Activated CD4-positive, alpha-beta memory T cell treated with anti-CD3 and anti-CD28 coated beads, Interleukin-2, amount 10 ng/mL, durations not matched to agents 7 days and 5 days (primary cell): ENCODE measurements around the gene TRPT1. TPM values are rescaled to one million over a fixed set of nuclear protein-coding genes. Genes with fewer than 3 reads are reported as not detected.

Source experiments
- CTCF ChIA-PET: fragments of 350-600 bp; sonication (Branson Sonifier 250); formaldehyde crosslinking; loops from one replicate; lab custom pipeline; 2021; ENCODE audit warnings: antibody characterized with exemption, inconsistent platforms; lab: Charles Lee
- POLR2A ChIA-PET: fragments of 350-600 bp; sonication (Branson Sonifier 250); formaldehyde crosslinking; loops from one replicate; lab custom pipeline; 2021; ENCODE audit warnings: antibody characterized with exemption; lab: Charles Lee
- DNase-seq: peaks from one replicate; pipeline ENCODE4 v3.0.0-alpha.2; 2020
- H3K27ac Mint-ChIP-seq: one replicate; pipeline ENCODE4 v1.8.0; 2021; ENCODE audit warnings: mild to moderate bottlenecking, mixed read lengths
- H3K27me3 Mint-ChIP-seq: one replicate; pipeline ENCODE4 v1.8.0; 2021; ENCODE audit warnings: mixed read lengths
- H3K36me3 Mint-ChIP-seq: one replicate; pipeline ENCODE4 v1.8.0; 2021; ENCODE audit warnings: low read depth, mixed read lengths
- H3K4me1 Mint-ChIP-seq: one replicate; pipeline ENCODE4 v1.8.0; 2021; ENCODE audit warnings: mixed read lengths
- H3K4me3 Mint-ChIP-seq: one replicate; pipeline ENCODE4 v1.8.0; 2021; ENCODE audit warnings: mild to moderate bottlenecking, mixed read lengths
- H3K9me3 Mint-ChIP-seq: one replicate; pipeline ENCODE4 v1.8.0; 2021; ENCODE audit warnings: mixed read lengths
- total RNA-seq, 2 experiments: library from RNA; stranded (reverse); gene quantifications; one replicate each; pipeline ENCODE4 v1.2.3, GENCODE V29; 2021

TRPT1 gene
- 10 to 100 TPM; 34.7 to 35.3 TPM for total RNA-seq

DNA sequence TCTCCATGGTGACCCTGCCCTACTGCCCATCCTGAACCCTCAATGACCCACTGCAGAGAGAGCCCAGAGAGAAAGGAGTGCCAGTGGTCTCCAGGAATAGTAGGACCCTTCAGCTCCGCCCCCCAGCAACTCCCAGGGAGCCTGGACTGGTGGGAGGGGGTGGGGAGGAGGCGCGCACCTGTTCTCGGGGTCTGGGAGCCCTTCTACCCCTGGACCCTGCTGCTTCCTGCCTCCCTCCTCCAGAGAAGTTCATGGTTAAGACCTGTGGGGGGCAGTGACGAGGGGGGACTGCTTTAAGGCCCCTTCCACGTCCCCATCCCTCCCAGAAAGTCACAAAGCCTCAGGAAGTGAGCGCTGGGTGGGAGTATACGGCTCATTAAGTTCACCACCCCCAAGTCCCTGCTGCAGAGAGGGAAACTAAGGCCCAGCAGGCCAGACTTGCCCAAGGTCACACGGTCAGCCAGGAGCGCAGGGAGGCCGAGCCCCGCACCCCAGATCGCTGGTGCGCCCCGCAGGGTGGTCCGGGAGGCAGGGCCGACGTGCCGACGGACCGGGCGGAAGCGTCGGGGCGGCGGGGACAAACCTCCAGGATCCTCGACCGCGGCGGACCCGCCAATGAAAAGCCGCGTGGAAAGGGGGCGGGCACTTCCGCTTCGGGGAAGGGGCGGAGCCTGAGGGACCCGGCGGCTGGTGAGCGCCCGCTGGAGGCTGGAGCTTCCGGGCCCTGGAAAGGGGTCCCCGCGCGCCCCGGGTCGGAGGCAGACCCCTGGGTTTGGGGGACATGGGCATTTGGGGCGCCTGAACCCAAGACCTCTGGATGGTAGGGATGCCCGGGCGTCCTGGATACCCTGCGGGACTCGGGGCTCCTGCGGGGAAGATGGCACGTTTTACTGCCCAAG lies at the start of gene TRPT1, which contains the start of gene NUDT22:
Gene TRPT1 (minus strand): TSS at position 579 of the 899 bp plus-strand sequence. CDS start 326 bp downstream, at position 253.
Gene NUDT22 (plus strand): TSS at position 667 of the 899 bp plus-strand sequence. CDS start 379 bp downstream, outside the sequence.
- peak within 1 kb of the TSS; percentile 79 for H3K27ac Mint-ChIP-seq
- POLR2A ChIA-PET: interaction anchor here (0.6 to 14.6 kb wide), 19 partner anchors 8 to 1634 kb away, joined by 3 to 275 read pairs (median 8); partner anchors contain the start of genes ESRRA, FERMT3, FKBP2 and GPR137
- CTCF ChIA-PET: interaction anchor here (0.9 to 5.1 kb wide), 9 partner anchors 14 to 92 kb away, joined by 3 to 40 read pairs (median 6); partner anchors contain the start of genes ESRRA, FERMT3, FKBP2 and PLCB3
- H3K36me3 Mint-ChIP-seq: peaks cover 17% of the 10 kb centered on the region
- DNase-seq: peak; percentile 94
- peaks cover 40% of the 10 kb centered on the region for H3K4me1 Mint-ChIP-seq
- H3K27me3 Mint-ChIP-seq: no peaks in the 10 kb centered on the region
- peak within 1 kb of the TSS; percentile 88 for H3K4me3 Mint-ChIP-seq
- H3K9me3 Mint-ChIP-seq: no peaks in the 10 kb centered on the region

DNA sequence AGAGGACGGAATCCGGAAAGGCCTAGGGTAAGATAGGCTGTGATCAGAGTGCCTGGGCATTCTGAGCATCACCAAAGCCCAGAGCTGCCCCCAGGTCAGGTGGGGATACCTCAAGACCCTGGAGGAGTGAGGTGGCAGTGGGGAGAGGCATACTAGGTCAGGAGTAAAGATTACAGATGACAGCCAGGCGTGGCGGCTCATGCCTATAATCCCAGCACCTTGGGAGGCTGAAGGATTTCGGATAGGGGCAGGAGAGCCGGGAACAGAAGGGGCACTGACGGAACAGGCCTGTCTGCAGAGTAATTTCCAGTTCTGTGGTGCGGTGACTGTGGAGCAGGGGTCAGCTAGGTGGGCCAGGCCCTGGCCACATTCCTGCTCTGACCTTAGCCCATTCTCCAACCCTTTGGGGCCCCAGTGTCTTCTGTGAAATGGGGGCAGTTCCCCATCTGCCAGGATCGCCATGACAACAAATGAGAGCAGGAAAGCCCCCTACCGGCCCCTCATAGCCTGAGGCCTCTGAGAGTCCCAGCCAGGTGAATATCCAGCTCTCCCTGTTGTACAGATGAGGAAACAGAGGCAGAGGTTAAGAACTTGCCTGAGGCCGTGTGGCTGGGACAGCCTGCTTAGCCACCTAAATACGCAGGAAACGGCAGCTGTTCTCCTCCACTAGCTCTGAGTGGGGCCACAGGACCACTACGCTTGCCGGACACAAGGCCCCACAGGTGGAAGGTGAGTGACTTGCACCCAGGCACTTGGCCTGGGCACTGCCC lies 49.2 kb upstream of the TRPT1 start:
- POLR2A ChIA-PET: interaction anchor here (1.4 to 2.3 kb wide), 2 partner anchors 10 to 14 kb away, joined by 6 to 8 read pairs; partner anchors contain the start of genes BAD and GPR137
- Mint-ChIP-seq H3K4me3 (no peak overlapping the region), H3K27ac (no peak overlapping the region), H3K9me3 (no peaks in the 10 kb centered on the region), H3K4me1 (peaks cover 17% of the 10 kb centered on the region), H3K36me3 (peaks cover 15% of the 10 kb centered on the region), H3K27me3 (no peaks in the 10 kb centered on the region)
- CTCF ChIA-PET: interaction anchor here (0.7 to 1.2 kb wide), 2 partner anchors 17 to 56 kb away, joined by 3 to 4 read pairs; no protein-coding TSS in a partner anchor
- no peak for DNase-seq

DNA sequence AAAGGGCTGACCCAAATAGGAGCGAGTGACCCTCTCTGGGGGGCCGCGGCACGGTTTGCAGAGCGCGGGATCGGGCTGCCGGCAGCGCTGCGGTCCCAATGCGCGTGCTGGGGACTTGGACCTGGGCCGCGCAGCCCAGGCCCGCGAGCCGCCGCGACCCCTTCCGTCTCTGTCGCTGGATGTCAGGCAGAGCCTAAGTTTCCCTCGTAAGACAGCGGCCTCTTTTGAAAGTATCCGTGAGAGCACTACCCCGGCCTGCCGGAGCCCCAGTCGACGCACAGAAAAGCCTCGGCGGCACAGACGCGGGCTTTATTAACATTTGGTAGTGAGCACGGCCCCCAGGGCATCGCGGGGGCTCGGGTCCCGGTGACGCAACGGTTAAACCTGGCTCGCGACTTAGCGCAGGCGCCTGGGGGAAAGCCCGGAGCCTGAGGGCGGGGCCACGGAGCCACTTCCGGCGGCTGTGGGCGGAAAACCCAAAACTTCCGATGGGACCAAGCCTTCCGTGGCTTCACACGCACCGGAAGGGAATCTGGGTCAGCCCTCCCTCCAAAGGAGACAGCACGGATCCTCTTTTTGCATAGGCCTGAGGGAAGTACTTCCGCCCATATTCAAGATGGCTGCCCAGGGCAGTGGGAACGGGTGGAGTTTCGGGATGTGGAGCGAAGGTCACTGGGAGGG lies 43.7 kb upstream of the TRPT1 start:
- DNase-seq: peak; percentile 98
- peaks cover 18% of the 10 kb centered on the region for H3K36me3 Mint-ChIP-seq
- H3K27ac Mint-ChIP-seq: peak overlapping the region; percentile 89
- no peaks in the 10 kb centered on the region for H3K9me3 Mint-ChIP-seq
- peaks cover 30% of the 10 kb centered on the region for H3K4me1 Mint-ChIP-seq
- H3K4me3 Mint-ChIP-seq: peak overlapping the region; percentile 85
- no peaks in the 10 kb centered on the region for H3K27me3 Mint-ChIP-seq
- POLR2A ChIA-PET: interaction anchor here (0.7 to 6.5 kb wide), 22 partner anchors 9 to 865 kb away, joined by 3 to 161 read pairs (median 4); partner anchors contain the start of genes BAD, CATSPERZ, DNAJC4 and ESRRA
- CTCF ChIA-PET: interaction anchor here (0.9 to 7.0 kb wide), 14 partner anchors 8 to 84 kb away, joined by 3 to 80 read pairs (median 5); partner anchors contain the start of genes BAD, CATSPERZ, ESRRA and FKBP2

DNA sequence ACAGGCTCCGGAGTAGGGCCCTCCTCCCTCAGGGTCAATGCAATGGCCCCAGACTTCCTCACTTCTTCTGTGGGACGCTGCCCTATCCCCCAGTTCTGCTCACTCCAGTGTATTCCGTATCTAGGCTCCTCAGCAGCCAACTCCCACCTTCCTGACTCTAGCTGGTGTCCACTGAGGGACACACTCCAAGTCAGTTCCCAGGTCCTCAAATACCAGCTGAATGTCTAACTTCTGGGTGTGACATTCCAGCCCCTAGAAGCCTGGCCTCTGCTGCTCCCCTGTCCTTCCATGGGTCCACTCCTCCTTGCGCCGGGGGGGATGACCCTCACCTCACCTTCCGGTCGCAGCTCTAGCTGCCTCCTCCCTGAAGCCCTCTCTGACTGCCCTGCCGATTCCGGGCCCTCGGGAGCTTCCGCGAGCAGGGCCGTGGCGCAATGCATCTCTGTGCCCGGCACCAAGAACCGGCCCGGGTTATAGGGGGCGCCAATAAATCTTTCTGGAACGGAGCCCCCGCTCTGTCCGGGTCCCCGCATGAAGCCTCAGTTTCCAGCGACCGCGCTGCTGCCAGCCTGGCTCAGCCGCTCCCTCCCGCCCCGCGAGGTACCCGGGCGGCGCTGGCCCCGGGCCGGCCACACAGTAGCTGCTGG lies 43.0 kb upstream of the TRPT1 start:
- Mint-ChIP-seq H3K27ac (peak overlapping the region; percentile 89), H3K36me3 (peaks cover 18% of the 10 kb centered on the region), H3K9me3 (no peaks in the 10 kb centered on the region), H3K27me3 (no peaks in the 10 kb centered on the region), H3K4me1 (peaks cover 30% of the 10 kb centered on the region), H3K4me3 (peak overlapping the region; percentile 85)
- POLR2A ChIA-PET: interaction anchor here (0.6 to 6.5 kb wide), 18 partner anchors 9 to 83 kb away, joined by 3 to 161 read pairs (median 5); partner anchors contain the start of genes BAD, CATSPERZ, ESRRA and FERMT3
- CTCF ChIA-PET: interaction anchor here (1.2 to 7.0 kb wide), 10 partner anchors 8 to 82 kb away, joined by 3 to 80 read pairs (median 8); partner anchors contain the start of genes CATSPERZ, ESRRA, FKBP2 and PLCB3
- peak; percentile 60 for DNase-seq

- Mint-ChIP-seq H3K4me1 (peaks cover 28% of the 10 kb centered on the region), H3K27me3 (no peaks in the 10 kb centered on the region), H3K36me3 (peaks cover 18% of the 10 kb centered on the region), H3K9me3 (no peaks in the 10 kb centered on the region), H3K27ac (peak overlapping the region; percentile 89), H3K4me3 (peak overlapping the region; percentile 85)
- POLR2A ChIA-PET: interaction anchor here (0.6 to 6.5 kb wide), 19 partner anchors 8 to 82 kb away, joined by 3 to 161 read pairs (median 5); partner anchors contain the start of genes BAD, CATSPERZ, ESRRA and FERMT3
- CTCF ChIA-PET: interaction anchor here (1.2 to 7.0 kb wide), 9 partner anchors 9 to 81 kb away, joined by 3 to 80 read pairs (median 9); partner anchors contain the start of genes CATSPERZ, ESRRA, FKBP2 and PLCB3
- no peak for DNase-seq
Observed at GRCh38 chr11:64268025-64268892, 42.3 kb upstream of the TRPT1 start.

GRCh38 chr11:64267207-64267945 lies 41.4 kb upstream of the TRPT1 start:
- H3K4me3 Mint-ChIP-seq: no peak overlapping the region
- no peak for DNase-seq
- H3K27ac Mint-ChIP-seq: peak overlapping the region; percentile 89
- H3K4me1 Mint-ChIP-seq: peaks cover 27% of the 10 kb centered on the region
- no peaks in the 10 kb centered on the region for H3K9me3 Mint-ChIP-seq
- CTCF ChIA-PET: interaction anchor here (0.7 to 7.0 kb wide), 3 partner anchors 17 to 50 kb away, joined by 3 to 80 read pairs (median 24); partner anchors contain the start of genes CATSPERZ, ESRRA and TRMT112
- H3K36me3 Mint-ChIP-seq: peaks cover 20% of the 10 kb centered on the region
- H3K27me3 Mint-ChIP-seq: no peaks in the 10 kb centered on the region
- POLR2A ChIA-PET: interaction anchor here (0.9 to 6.5 kb wide), 8 partner anchors 9 to 81 kb away, joined by 5 to 161 read pairs (median 48); partner anchors contain the start of genes BAD, ESRRA, FERMT3 and GPR137

- H3K9me3 Mint-ChIP-seq: no peaks in the 10 kb centered on the region
- POLR2A ChIA-PET: interaction anchor here (1.7 to 6.5 kb wide), 2 partner anchors 12 to 19 kb away, joined by 6 to 131 read pairs; partner anchors contain the start of genes PLCB3 and PPP1R14B
Observed at GRCh38 chr11:64266339-64266738, 40.4 kb upstream of the TRPT1 start.

GRCh38 chr11:64265176-64266160 lies 39.5 kb upstream of the TRPT1 start:
- H3K27me3 Mint-ChIP-seq: no peaks in the 10 kb centered on the region
- no peak for DNase-seq
- no peak overlapping the region for H3K27ac Mint-ChIP-seq
- H3K36me3 Mint-ChIP-seq: peaks cover 19% of the 10 kb centered on the region
- ChIA-PET POLR2A (interaction anchor here (1.3 to 2.7 kb wide), 2 partner anchors 9 to 14 kb away, joined by 4 to 11 read pairs; partner anchors contain the start of gene PLCB3), CTCF (interaction anchor here (3.3 kb wide), 1 partner anchor 15 kb away, joined by 16 read pairs; the partner anchor contains the start of gene PLCB3)
- H3K9me3 Mint-ChIP-seq: no peaks in the 10 kb centered on the region
- peaks cover 20% of the 10 kb centered on the region for H3K4me1 Mint-ChIP-seq
- H3K4me3 Mint-ChIP-seq: no peak overlapping the region

More at GRCh38 chr11:64266339-64266738, 40.4 kb upstream of the TRPT1 start:
- CTCF ChIA-PET: interaction anchor here (7.0 kb wide), 1 partner anchor 37 kb away, joined by 80 read pairs; the partner anchor contains the start of genes CATSPERZ and ESRRA
- peaks cover 19% of the 10 kb centered on the region for H3K36me3 Mint-ChIP-seq
- H3K27me3 Mint-ChIP-seq: no peaks in the 10 kb centered on the region
- H3K4me1 Mint-ChIP-seq: peaks cover 20% of the 10 kb centered on the region
- H3K4me3 Mint-ChIP-seq: no peak overlapping the region
- H3K27ac Mint-ChIP-seq: peak overlapping the region; percentile 42
- DNase-seq: no peak
